Measurements from ENCODE around the gene LRGUK. TPM values are rescaled to one million over a fixed set of nuclear protein-coding genes. Genes with fewer than 3 reads are reported as not detected.
A peak's percentile ranks its signal among the peaks of the same experiment; 100 is the strongest.

LRGUK gene
- polyA plus RNA-seq, 3 donors = 1.2 to 1.9 (median 1.5) TPM

- no peak for DNase-seq (ENCODE audit: low read depth in 3 of 3, low spot score in 2 of 3)
Measured at GRCh38 chr7:134122980-134123379, 4.2 kb upstream of the LRGUK start.

- no peak for DNase-seq (ENCODE audit: low read depth in 3 of 3, low spot score in 2 of 3)
Measured at GRCh38 chr7:134126146-134126545, 994 bp upstream of the LRGUK start.

- no peak for DNase-seq (ENCODE audit: low read depth in 3 of 3, low spot score in 2 of 3)
Measured at GRCh38 chr7:134126596-134126965, 559 bp upstream of the LRGUK start.

DNA sequence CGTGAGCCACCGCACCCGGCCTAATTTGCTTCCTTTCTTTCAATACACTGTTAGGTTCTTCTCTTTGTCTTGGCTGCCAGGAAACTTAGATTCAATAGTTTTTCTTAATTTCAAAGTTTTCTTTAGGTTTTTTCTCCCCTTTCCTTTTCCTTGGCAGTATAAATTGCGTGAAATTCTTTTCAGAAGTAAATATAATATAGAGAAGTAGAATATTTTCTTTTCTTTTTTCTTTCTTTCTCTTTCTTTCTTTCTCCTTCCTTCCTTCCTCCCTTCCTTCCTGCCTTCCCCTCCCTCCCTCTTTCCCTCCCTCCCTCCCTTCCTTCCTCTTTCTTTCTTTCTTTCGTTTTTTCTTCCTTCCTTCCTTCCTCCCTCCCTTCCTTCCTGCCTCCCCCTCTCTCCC, 1.7 kb downstream of the LRGUK start:
- DNase-seq (ENCODE audit: low read depth in 3 of 3, low spot score in 2 of 3) = no peak

DNA sequence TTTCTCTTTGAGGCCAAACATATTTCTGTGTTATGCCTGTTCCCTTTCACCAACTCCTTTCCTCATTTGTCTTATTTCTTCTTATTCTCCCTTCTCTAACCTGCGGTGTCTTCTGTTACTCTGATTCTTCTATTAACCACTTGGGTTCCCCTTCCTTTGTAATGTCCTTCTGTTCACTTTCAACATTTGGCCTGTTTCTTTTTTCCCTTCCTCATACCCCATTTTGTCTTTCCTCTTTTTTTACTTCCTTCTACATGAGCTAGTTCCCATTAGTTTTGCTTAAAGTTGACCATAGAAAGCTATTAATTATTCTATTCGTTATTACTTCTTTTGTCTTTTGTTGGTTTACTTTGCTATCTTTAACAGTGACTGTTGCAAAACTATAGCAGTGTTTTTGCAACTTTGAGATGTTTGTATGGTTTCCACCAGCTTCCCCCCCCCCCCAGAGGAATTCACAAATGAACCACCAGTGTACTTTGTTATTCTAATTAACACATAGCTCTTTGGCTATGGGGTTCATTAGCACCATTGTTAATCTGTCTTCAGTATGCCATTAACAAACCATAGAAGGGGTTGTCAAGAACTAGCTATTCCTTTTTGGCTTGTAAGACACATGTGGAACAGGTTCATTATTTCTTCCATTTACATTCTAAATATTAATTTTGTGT, 2.9 kb downstream of the LRGUK start:
- no peak for DNase-seq (ENCODE audit: low read depth in 3 of 3, low spot score in 2 of 3)

GRCh38 chr7:134134004-134134403, 6.9 kb downstream of the LRGUK start:
- DNase-seq (ENCODE audit: low read depth in 3 of 3, low spot score in 2 of 3) = no peak

GRCh38 chr7:134140889-134141867, 14.0 kb downstream of the LRGUK start:
- peak in 1 of 3 donors; percentile 36 for DNase-seq (ENCODE audit: low read depth in 3 of 3, low spot score in 2 of 3)

DNA sequence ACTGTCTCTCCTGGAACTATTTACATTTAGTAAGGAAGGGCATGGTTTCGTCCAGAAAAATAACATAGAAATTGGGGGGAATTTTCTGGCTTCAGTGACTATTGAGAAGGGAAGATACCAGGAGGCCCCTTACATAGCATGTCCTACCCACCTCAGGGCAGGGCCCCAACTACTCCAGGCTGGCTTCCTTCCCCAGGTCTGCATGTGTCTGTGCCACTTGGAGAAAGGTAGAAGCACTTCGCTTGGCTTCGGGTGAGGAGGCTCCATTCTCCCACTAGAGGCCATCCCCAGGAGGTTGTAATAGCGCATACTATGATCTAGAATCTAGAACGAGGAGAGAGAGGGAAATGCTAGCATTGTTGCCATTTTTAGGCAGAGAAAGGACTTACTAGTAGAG, 14.7 kb downstream of the LRGUK start:
- DNase-seq (ENCODE audit: low read depth in 3 of 3, low spot score in 2 of 3) = no peak

- DNase-seq (ENCODE audit: low read depth in 3 of 3, low spot score in 2 of 3) = no peak
Measured at GRCh38 chr7:134153493-134154136, 26.5 kb downstream of the LRGUK start.

DNA sequence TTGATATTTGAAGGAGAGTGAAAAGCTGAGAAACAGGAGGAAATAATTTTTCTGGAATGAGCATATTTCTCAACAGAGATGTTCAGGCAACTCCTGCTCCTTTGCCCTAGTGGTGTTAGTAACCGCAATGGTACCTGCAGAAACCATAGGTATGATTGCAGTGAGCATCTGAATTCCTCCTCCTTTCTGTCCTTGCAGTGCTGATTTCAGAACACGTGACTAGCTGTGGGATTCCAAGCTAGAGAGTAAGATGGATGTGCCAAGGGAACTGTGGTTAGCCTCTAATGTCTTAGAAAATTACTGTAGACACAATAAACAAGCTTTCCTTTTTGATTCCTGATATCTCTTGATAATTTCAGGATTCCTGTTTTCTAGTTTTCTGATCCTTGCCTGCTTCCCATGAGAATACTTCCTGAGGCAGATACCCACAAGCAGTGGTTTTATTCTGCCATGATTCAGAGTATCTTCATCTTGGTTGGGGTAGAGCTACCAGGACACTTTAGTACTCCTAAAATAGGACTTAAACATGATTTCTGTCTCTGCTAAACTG, 27.5 kb downstream of the LRGUK start:
- DNase-seq (ENCODE audit: low read depth in 3 of 3, low spot score in 2 of 3) = no peak

DNA sequence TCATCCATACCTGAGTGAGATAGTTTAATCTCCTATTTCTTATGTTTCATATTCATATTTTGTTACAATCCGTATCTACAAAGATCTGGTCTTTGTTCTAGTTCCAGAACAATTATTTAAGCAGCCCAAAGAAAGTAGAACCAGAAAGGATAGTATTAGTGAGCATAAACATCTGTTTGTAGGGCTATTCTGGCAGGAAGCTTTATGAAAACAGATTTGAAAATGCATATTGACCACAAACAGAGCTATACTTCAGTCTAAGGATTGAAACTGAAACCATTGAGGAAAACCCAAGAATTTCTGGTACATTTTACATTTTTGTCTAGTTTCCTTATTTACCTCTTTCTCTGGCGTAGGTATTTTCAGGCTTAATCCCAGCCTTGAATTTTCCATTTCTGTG, 28.1 kb downstream of the LRGUK start:
- no peak for DNase-seq (ENCODE audit: low read depth in 3 of 3, low spot score in 2 of 3)

GRCh38 chr7:134155871-134156270, 28.7 kb downstream of the LRGUK start:
- no peak for DNase-seq (ENCODE audit: low read depth in 3 of 3, low spot score in 2 of 3)

DNA sequence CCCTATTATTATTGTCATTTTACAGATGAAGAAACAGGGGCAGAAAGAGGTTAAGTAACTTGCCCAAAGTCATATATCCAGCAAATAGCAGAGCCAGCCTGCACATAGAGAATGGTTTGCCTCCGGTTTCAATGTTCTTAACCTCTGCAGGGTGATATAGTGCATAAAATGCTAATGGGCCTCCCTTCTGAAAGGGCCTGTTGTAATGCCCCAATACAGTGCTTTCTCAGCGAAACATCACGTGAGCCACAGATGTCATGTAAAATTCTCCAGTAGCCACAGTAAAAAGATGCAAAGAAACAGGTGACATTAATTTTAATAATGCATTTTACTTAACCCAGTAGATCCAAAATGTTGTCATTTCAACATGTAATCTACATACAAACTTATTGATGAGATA, 38.1 kb downstream of the LRGUK start:
- no peak for DNase-seq (ENCODE audit: low read depth in 3 of 3, low spot score in 2 of 3)

DNA sequence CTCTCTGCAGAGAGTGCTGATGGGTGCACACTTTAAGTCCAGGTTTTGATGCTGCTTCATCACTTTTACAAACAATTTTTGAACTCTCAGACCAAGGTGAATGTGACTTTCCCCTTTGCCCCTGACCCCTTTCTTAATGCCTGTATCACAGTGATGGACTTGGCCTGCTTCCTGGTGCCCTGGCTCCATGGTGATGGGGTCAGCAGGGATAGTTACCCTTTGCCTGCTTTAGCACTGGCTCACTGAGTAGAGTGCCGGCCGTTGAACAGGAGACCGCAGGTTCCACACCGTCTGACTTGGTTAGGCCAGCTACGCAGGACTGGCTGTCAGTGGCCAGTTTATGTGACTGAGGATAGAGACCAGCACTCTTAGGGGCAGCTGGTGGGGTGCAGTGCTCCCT, 40.1 kb downstream of the LRGUK start:
- no peak for DNase-seq (ENCODE audit: low read depth in 3 of 3, low spot score in 2 of 3)

- DNase-seq (ENCODE audit: low read depth in 3 of 3, low spot score in 2 of 3) = no peak
Measured at GRCh38 chr7:134167841-134168240, 40.7 kb downstream of the LRGUK start.

- no peak for DNase-seq (ENCODE audit: low read depth in 3 of 3, low spot score in 2 of 3)
Measured at GRCh38 chr7:134174795-134175261, 47.7 kb downstream of the LRGUK start.

- no peak for DNase-seq (ENCODE audit: low read depth in 3 of 3, low spot score in 2 of 3)
Measured at GRCh38 chr7:134175334-134176036, 48.3 kb downstream of the LRGUK start.

DNA sequence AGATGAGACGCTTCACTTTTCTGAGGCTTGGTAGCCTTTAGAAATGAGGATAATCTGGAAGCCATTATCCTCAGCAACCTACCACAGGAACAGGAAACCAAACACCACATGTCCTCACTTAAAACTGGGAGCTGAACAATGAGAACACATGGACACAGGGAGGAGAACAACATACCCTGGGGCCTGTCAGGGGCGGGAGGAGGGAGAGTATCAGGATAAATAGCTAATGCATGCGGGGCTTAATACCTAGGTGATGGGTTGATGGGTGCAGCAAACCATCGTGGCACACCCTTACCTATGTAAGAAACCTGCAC, 48.9 kb downstream of the LRGUK start:
- no peak for DNase-seq (ENCODE audit: low read depth in 3 of 3, low spot score in 2 of 3)

DNA sequence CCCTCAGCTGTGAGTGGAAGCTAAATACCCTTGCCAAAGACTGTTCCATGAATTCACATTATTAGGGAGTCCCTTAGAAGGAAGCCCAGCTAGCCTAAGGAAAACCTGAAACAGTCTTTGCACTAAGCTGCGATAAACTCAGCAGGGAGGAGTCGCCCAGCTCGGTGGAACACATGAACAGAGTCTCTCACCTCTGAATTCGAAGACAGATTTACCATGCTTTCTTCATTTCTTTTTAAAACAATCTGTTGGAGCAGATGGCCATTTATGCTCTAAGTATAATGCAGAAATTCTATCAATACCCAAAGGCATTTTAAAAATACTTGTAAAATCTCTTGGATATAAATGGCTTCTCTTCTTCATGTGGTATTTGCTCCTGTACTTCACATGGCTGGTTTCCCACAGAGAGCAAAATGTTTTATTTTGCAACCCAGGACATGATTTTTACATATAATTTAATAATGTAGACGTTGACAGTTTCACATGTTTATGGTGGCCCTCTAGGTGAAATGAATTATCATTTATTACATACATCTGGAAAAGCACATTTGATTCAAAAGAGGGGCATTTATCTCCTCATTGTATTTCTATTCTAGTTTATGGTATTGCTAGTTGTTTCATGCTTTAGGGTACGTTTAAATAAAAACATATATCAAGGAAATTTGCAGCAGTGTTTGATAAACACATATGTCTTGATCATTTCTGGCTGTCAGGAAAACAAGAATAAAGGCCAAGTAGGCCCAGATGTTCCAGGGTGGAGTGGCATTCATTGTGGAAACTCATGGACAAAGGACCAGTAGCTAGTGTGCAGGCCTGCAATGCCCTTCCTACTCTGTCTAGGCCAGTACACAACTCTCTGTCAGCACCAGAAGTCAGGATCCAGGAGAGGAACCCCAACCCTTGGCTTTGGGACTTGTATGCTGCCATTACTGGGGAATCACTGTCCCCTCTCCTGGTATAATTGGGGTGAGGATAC, 52.2 kb downstream of the LRGUK start:
- no peak for DNase-seq (ENCODE audit: low read depth in 3 of 3, low spot score in 2 of 3)
